Measurements from ENCODE around the gene SPA17.
A peak's percentile ranks its signal among the peaks of the same experiment; 100 is the strongest.

The SPA17 gene

DNA sequence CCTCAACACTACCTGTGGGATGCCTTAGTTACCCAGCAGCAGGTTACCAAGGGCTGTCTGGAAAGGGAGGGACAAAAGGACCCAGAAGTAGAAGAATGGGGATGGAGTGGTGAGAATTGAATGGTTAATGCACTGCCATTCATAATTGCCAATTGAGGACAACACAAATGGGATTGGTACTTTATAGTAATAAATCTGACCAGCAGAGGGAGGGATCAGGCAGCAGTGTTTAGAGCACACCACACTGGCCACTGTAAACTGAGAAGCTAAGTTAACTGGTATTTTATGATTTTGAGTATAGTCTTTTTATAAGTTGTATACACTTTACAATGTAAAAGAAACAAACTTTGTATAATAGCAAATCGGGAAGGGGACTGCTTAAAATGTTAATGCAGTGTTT is 40.3 kb upstream of the SPA17 start:
- no peak overlapping the region for H3K23ac ChIP-seq (ENCODE audit: low read length in 2 of 2)
- no peak overlapping the region for H3K4ac ChIP-seq (ENCODE audit: low read depth in 1 of 2, low read length in 2 of 2)
- H3K9me3 ChIP-seq (ENCODE audit: control insufficient read depth, low read length): no peaks in the 10 kb centered on the region
- H2BK5ac ChIP-seq (ENCODE audit: low read depth, low read length, poor library complexity, severe bottlenecking): no peak overlapping the region
- H2BK12ac ChIP-seq (ENCODE audit: low read length in 2 of 2): no peak overlapping the region
- H2BK120ac ChIP-seq (ENCODE audit: low read depth, low read length): no peak overlapping the region
- no peak overlapping the region for H3K4me3 ChIP-seq (ENCODE audit: insufficient read depth in 1 of 2, low read depth in 1 of 2, low read length in 2 of 2)
- no peak overlapping the region for H2BK15ac ChIP-seq (ENCODE audit: low read depth, poor library complexity, severe bottlenecking)
- no peak overlapping the region for H4K91ac ChIP-seq (ENCODE audit: low read length)
- no peak overlapping the region for H3K4me2 ChIP-seq (ENCODE audit: low read length, poor library complexity, severe bottlenecking)
- peaks cover 6% of the 10 kb centered on the region for H3K79me1 ChIP-seq (replicated peaks; ENCODE audit: low read length, poor library complexity, severe bottlenecking)
- no peak overlapping the region for H3K9ac ChIP-seq (ENCODE audit: low read length)
- no peak overlapping the region for H2AFZ ChIP-seq (ENCODE audit: low read depth, low read length)
- WGBS: no CpG with 5 or more reads among the region's 1 CpG
- no peak overlapping the region for H3K14ac ChIP-seq (ENCODE audit: low read length in 2 of 2)
- no peak overlapping the region for H3K27ac ChIP-seq (ENCODE audit: low read length, poor library complexity, severe bottlenecking)
- no peak overlapping the region for H2AK5ac ChIP-seq (ENCODE audit: low read length, severe bottlenecking)
- H4K8ac ChIP-seq (ENCODE audit: low read length): no peak overlapping the region
- no peak overlapping the region for H3K18ac ChIP-seq (ENCODE audit: low read depth in 1 of 2, low read length in 2 of 2)
- no peaks in the 10 kb centered on the region for H3K4me1 ChIP-seq (ENCODE audit: control insufficient read depth, insufficient read depth, low read depth, low read length)
- peaks cover 22 to 93% of the 10 kb centered on the region in 2 experiments for H3K36me3 ChIP-seq (ENCODE audit: control insufficient read depth in 1 of 2, insufficient read depth in 2 of 2, low read depth in 1 of 2, low read length in 2 of 2)
- no peaks in the 10 kb centered on the region for H3K27me3 ChIP-seq (ENCODE audit: control insufficient read depth in 1 of 2, insufficient read depth in 1 of 2, low read length in 2 of 2)
- peak; percentile 25 for DNase-seq

DNA sequence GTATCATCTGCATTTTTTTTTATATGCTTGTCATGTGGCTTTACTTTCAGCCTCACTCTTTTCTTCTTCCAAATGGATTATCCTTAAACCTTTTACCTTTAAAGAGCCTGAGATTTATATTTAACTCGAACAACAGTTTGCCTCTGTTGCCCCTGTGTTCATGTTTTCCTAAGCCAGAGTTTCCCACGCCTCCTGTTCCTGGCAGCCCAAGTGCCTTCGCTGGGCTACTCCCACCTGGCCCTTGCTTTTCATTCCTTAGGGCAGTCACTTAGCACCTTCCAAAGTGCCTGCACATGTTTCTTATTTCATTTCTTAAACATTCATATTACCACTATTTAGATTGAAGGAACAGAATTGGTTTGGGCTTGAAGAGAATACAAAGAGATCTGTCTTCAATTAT is 37.8 kb upstream of the SPA17 start:
- Histone ChIP-seq H3K79me1 (replicated peaks; ENCODE audit: low read length, poor library complexity, severe bottlenecking) (peaks cover 4% of the 10 kb centered on the region), H4K8ac (ENCODE audit: low read length) (no peak overlapping the region), H2BK15ac (ENCODE audit: low read depth, poor library complexity, severe bottlenecking) (no peak overlapping the region), H2BK12ac (ENCODE audit: low read length in 2 of 2) (no peak overlapping the region), H2BK120ac (ENCODE audit: low read depth, low read length) (no peak overlapping the region), H3K4me3 (ENCODE audit: insufficient read depth in 1 of 2, low read depth in 1 of 2, low read length in 2 of 2) (no peak overlapping the region), H3K4me2 (ENCODE audit: low read length, poor library complexity, severe bottlenecking) (no peak overlapping the region), H2AFZ (ENCODE audit: low read depth, low read length) (no peak overlapping the region), H3K27ac (ENCODE audit: low read length, poor library complexity, severe bottlenecking) (no peak overlapping the region), H3K18ac (ENCODE audit: low read depth in 1 of 2, low read length in 2 of 2) (no peak overlapping the region), H2BK5ac (ENCODE audit: low read depth, low read length, poor library complexity, severe bottlenecking) (no peak overlapping the region), H2AK5ac (ENCODE audit: low read length, severe bottlenecking) (no peak overlapping the region), H3K14ac (ENCODE audit: low read length in 2 of 2) (no peak overlapping the region), H3K27me3 (ENCODE audit: control insufficient read depth in 1 of 2, insufficient read depth in 1 of 2, low read length in 2 of 2) (no peaks in the 10 kb centered on the region), H3K9ac (ENCODE audit: low read length) (no peak overlapping the region), H3K4me1 (ENCODE audit: control insufficient read depth, insufficient read depth, low read depth, low read length) (no peaks in the 10 kb centered on the region), H3K23ac (ENCODE audit: low read length in 2 of 2) (no peak overlapping the region), H4K91ac (ENCODE audit: low read length) (no peak overlapping the region), H3K9me3 (ENCODE audit: control insufficient read depth, low read length) (no peaks in the 10 kb centered on the region), H3K36me3 (ENCODE audit: control insufficient read depth in 1 of 2, insufficient read depth in 2 of 2, low read depth in 1 of 2, low read length in 2 of 2) (peaks cover 18 to 95% of the 10 kb centered on the region in 2 experiments), H3K4ac (ENCODE audit: low read depth in 1 of 2, low read length in 2 of 2) (no peak overlapping the region)
- DNase-seq: no peak
- WGBS: 96% methylated on average over 3 of the region's 3 CpGs

DNA sequence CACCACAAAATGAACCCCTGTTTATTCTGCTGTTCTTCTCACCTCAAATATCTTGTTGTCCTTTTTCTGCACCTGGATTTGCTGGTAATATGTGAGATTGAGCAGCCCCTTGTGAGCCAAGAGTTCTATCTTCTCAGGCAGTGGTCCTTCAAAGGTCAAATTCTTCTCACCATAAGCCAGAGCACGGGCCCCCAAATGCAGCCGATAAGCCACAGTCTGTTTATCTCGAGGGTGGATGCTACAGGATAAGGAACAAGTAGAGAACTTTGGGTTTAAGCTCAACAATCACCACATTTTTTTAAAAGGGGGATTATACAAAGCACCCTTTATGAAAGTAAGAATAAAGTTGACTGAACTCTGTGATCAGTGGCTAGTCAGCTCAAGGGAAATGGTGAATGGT is 35.2 kb upstream of the SPA17 start:
- Histone ChIP-seq H2AK5ac (ENCODE audit: low read length, severe bottlenecking) (no peak overlapping the region), H3K36me3 (ENCODE audit: control insufficient read depth in 1 of 2, insufficient read depth in 2 of 2, low read depth in 1 of 2, low read length in 2 of 2) (peaks cover 9 to 70% of the 10 kb centered on the region in 2 experiments), H2BK5ac (ENCODE audit: low read depth, low read length, poor library complexity, severe bottlenecking) (no peak overlapping the region), H4K91ac (ENCODE audit: low read length) (no peak overlapping the region), H3K79me1 (replicated peaks; ENCODE audit: low read length, poor library complexity, severe bottlenecking) (no peaks in the 10 kb centered on the region), H3K14ac (ENCODE audit: low read length in 2 of 2) (no peak overlapping the region), H2BK120ac (ENCODE audit: low read depth, low read length) (no peak overlapping the region), H3K4me2 (ENCODE audit: low read length, poor library complexity, severe bottlenecking) (no peak overlapping the region), H3K9ac (ENCODE audit: low read length) (no peak overlapping the region), H2BK15ac (ENCODE audit: low read depth, poor library complexity, severe bottlenecking) (no peak overlapping the region), H3K23ac (ENCODE audit: low read length in 2 of 2) (no peak overlapping the region), H3K4me1 (ENCODE audit: control insufficient read depth, insufficient read depth, low read depth, low read length) (no peaks in the 10 kb centered on the region), H3K4ac (ENCODE audit: low read depth in 1 of 2, low read length in 2 of 2) (no peak overlapping the region), H2AFZ (ENCODE audit: low read depth, low read length) (no peak overlapping the region), H2BK12ac (ENCODE audit: low read length in 2 of 2) (no peak overlapping the region), H3K27me3 (ENCODE audit: control insufficient read depth in 1 of 2, insufficient read depth in 1 of 2, low read length in 2 of 2) (no peaks in the 10 kb centered on the region), H4K8ac (ENCODE audit: low read length) (no peak overlapping the region), H3K4me3 (ENCODE audit: insufficient read depth in 1 of 2, low read depth in 1 of 2, low read length in 2 of 2) (no peak overlapping the region), H3K27ac (ENCODE audit: low read length, poor library complexity, severe bottlenecking) (no peak overlapping the region), H3K9me3 (ENCODE audit: control insufficient read depth, low read length) (no peaks in the 10 kb centered on the region), H3K18ac (ENCODE audit: low read depth in 1 of 2, low read length in 2 of 2) (no peak overlapping the region)
- 100% methylated on average over 1 of the region's 3 CpGs for WGBS
- no peak for DNase-seq

DNA sequence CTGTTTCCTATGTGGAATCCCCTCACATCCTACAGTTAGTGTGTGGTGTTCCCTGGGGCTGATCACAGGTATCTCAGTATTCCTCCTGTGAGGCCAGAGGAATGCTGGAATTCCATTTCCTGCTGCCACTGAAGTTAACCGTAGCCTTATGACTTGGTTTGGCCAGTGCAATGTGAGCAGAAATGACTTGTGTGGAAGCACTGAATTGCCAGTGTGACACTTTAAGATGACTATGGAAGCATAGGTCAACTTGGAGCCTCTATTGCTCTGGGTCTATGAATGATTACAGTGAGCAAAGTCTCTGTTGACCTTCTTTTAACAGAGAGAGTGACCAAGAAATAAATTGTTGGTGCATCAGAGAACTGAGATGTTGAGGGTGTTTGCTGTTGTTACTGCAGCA is 34.5 kb upstream of the SPA17 start:
- Histone ChIP-seq H4K91ac (ENCODE audit: low read length) (no peak overlapping the region), H3K27me3 (ENCODE audit: control insufficient read depth in 1 of 2, insufficient read depth in 1 of 2, low read length in 2 of 2) (no peaks in the 10 kb centered on the region), H2BK12ac (ENCODE audit: low read length in 2 of 2) (no peak overlapping the region), H3K23ac (ENCODE audit: low read length in 2 of 2) (no peak overlapping the region), H3K18ac (ENCODE audit: low read depth in 1 of 2, low read length in 2 of 2) (no peak overlapping the region), H2BK15ac (ENCODE audit: low read depth, poor library complexity, severe bottlenecking) (no peak overlapping the region), H3K4ac (ENCODE audit: low read depth in 1 of 2, low read length in 2 of 2) (no peak overlapping the region), H3K4me3 (ENCODE audit: insufficient read depth in 1 of 2, low read depth in 1 of 2, low read length in 2 of 2) (no peak overlapping the region), H2AFZ (ENCODE audit: low read depth, low read length) (no peak overlapping the region), H3K9ac (ENCODE audit: low read length) (no peak overlapping the region), H3K27ac (ENCODE audit: low read length, poor library complexity, severe bottlenecking) (no peak overlapping the region), H3K14ac (ENCODE audit: low read length in 2 of 2) (no peak overlapping the region), H2BK5ac (ENCODE audit: low read depth, low read length, poor library complexity, severe bottlenecking) (no peak overlapping the region), H2BK120ac (ENCODE audit: low read depth, low read length) (no peak overlapping the region), H3K4me1 (ENCODE audit: control insufficient read depth, insufficient read depth, low read depth, low read length) (no peaks in the 10 kb centered on the region), H3K4me2 (ENCODE audit: low read length, poor library complexity, severe bottlenecking) (no peak overlapping the region), H3K79me1 (replicated peaks; ENCODE audit: low read length, poor library complexity, severe bottlenecking) (no peaks in the 10 kb centered on the region), H3K9me3 (ENCODE audit: control insufficient read depth, low read length) (no peaks in the 10 kb centered on the region), H2AK5ac (ENCODE audit: low read length, severe bottlenecking) (no peak overlapping the region), H3K36me3 (ENCODE audit: control insufficient read depth in 1 of 2, insufficient read depth in 2 of 2, low read depth in 1 of 2, low read length in 2 of 2) (peaks cover 9 to 63% of the 10 kb centered on the region in 2 experiments), H4K8ac (ENCODE audit: low read length) (no peak overlapping the region)
- no peak for DNase-seq
- 95% methylated on average over 1 of the region's 1 CpG for WGBS
